SK-N-SH (cell line): ENCODE data around the gene SUV39H2. TPM values are rescaled to one million over a fixed set of nuclear protein-coding genes. Genes with fewer than 3 reads are reported as not detected.

ENCODE experiments used
- CTCF ChIA-PET: fragments of 300-600, 350-600 bp; formaldehyde crosslinking; extraction: SDS; loops from one replicate; lab custom pipeline; 2021; lab: Yijun Ruan, JAX
- POLR2A ChIA-PET: fragments of 350-600 bp; sonication (Branson Sonifier 250); formaldehyde crosslinking; extraction: SDS; loops from one replicate; lab custom pipeline; 2020; ENCODE audit warnings: antibody characterized with exemption, inconsistent platforms; lab: Yijun Ruan, JAX
- DNase-seq: peaks from one replicate; pipeline ENCODE4 v3.0.0; 2012
- H2AFZ ChIP-seq: fragments of 200-600 bp; sonication (generic); 2 replicates; pipeline ENCODE4 v1.8.1; 2016; ENCODE audit warnings: antibody characterized with exemption, mild to moderate bottlenecking, low read depth
- H3F3A ChIP-seq: fragments of 200-600 bp; sonication (generic); replicated peaks from 2 replicates; pipeline ENCODE3; 2016; ENCODE audit warnings: antibody characterized with exemption, mild to moderate bottlenecking; ENCODE audit not compliant: insufficient read depth
- H3K27ac ChIP-seq, 2 experiments: fragments of 200-500 bp in 1 of 2; fragments of 200-600 bp in 1 of 2; sonication (Bioruptor generic) in 1 of 2; sonication (generic), shearing (Covaris generic) in 1 of 2; 2 replicates each; pipeline versions ENCODE4 v1.5.1 to v1.6.1; 2014 to 2016; ENCODE audit warnings: low read depth in 2 of 2, inconsistent platforms in 1 of 2, low read length in 1 of 2, mild to moderate bottlenecking in 1 of 2, mixed read lengths in 1 of 2
- H3K27me3 ChIP-seq: fragments of 200-600 bp; sonication (generic), shearing (Covaris generic); 2 replicates; pipeline ENCODE4 v1.6.1; 2016; ENCODE audit warnings: mixed run types; ENCODE audit not compliant: insufficient read depth
- H3K36me3 ChIP-seq, 2 experiments: fragments of 200-500 bp in 1 of 2; fragments of 200-600 bp in 1 of 2; sonication (Bioruptor generic) in 1 of 2; sonication (generic) in 1 of 2; replicated peaks in 1 of 2; 2 replicates each; pipeline versions ENCODE3 to v1.5.1; 2014 to 2016; ENCODE audit warnings: low read length in 1 of 2, mild to moderate bottlenecking in 1 of 2; ENCODE audit not compliant: insufficient read depth in 2 of 2, control insufficient read depth in 1 of 2
- H3K4me1 ChIP-seq, 2 experiments: fragments of 200-500 bp in 1 of 2; fragments of 200-600 bp in 1 of 2; sonication (Bioruptor generic) in 1 of 2; sonication (generic), shearing (Covaris generic) in 1 of 2; 2 replicates each; pipeline versions ENCODE4 v1.5.1 to v1.6.1; 2014 to 2016; ENCODE audit warnings: low read depth in 1 of 2, low read length in 1 of 2, mixed run types in 1 of 2; ENCODE audit not compliant: insufficient read depth in 2 of 2, control insufficient read depth in 1 of 2
- H3K4me2 ChIP-seq: fragments of 200-600 bp; sonication (generic), shearing (Covaris generic); 2 replicates; pipeline ENCODE4 v1.6.1; 2017; ENCODE audit warnings: mixed run types
- H3K4me3 ChIP-seq, 2 experiments: fragments of 200-500 bp in 1 of 2; fragments of 200-600 bp in 1 of 2; sonication (Bioruptor generic) in 1 of 2; sonication (generic), shearing (Covaris generic) in 1 of 2; 2 replicates each; pipeline versions ENCODE4 v1.5.1 to v1.8.1; 2014 to 2016; ENCODE audit warnings: low read depth in 2 of 2, inconsistent platforms in 1 of 2, low read length in 1 of 2, mild to moderate bottlenecking in 1 of 2, mixed read lengths in 1 of 2, moderate library complexity in 1 of 2
- H3K79me2 ChIP-seq: fragments of 200-600 bp; sonication (generic); 2 replicates; pipeline ENCODE4 v1.8.1; 2017; ENCODE audit warnings: mild to moderate bottlenecking; ENCODE audit not compliant: insufficient read depth
- H3K9ac ChIP-seq: fragments of 200-600 bp; sonication (generic); 2 replicates; pipeline ENCODE4 v1.6.1; 2017; ENCODE audit warnings: mixed run types
- H3K9me2 ChIP-seq: fragments of 200-600 bp; sonication (generic); 2 replicates; pipeline ENCODE4 v1.6.1; 2017; ENCODE audit warnings: mixed run types
- H3K9me3 ChIP-seq: fragments of 200-600 bp; sonication (generic); 2 replicates; pipeline ENCODE4 v1.6.1; 2017; ENCODE audit warnings: mixed run types, mild to moderate bottlenecking, moderate library complexity
- H4K20me1 ChIP-seq: fragments of 200-600 bp; sonication (generic); 2 replicates; pipeline ENCODE4 v1.6.1; 2017; ENCODE audit warnings: mild to moderate bottlenecking, mixed run types; ENCODE audit not compliant: insufficient read depth
- CHD2 ChIP-seq: fragments of 150-350 bp; IDR thresholded peaks from 2 replicates; pipeline ENCODE4 v1.6.1; 2018; ENCODE audit warnings: low read length; ENCODE audit not compliant: partially characterized antibody
- FOXM1 ChIP-seq: IDR thresholded peaks from 2 replicates; pipeline ENCODE4 v1.4.0; 2012; ENCODE audit warnings: low read depth, mild to moderate bottlenecking
- GATA2 ChIP-seq: sonication (generic); formaldehyde crosslinking; IDR thresholded peaks from 2 replicates; pipeline ENCODE4 v1.5.0; 2020; ENCODE audit warnings: mild to moderate bottlenecking, missing genetic modification reagents
- JUND ChIP-seq: IDR thresholded peaks from 2 replicates; pipeline ENCODE4 v1.4.0; 2012
- MEF2A ChIP-seq: IDR thresholded peaks from 2 replicates; pipeline ENCODE4 v1.4.0; 2012; ENCODE audit warnings: low read depth, borderline replicate concordance
- MXI1 ChIP-seq: IDR thresholded peaks from 2 replicates; pipeline ENCODE4 v1.6.1; 2012; ENCODE audit warnings: mild to moderate bottlenecking, low read depth, low read length, improper control_type of control experiment
- POLR2AphosphoS5 ChIP-seq: IDR thresholded peaks from 2 replicates; pipeline ENCODE4 v1.6.1; 2012; ENCODE audit warnings: low read depth, low read length
- RAD21 ChIP-seq: IDR thresholded peaks from 2 replicates; pipeline ENCODE4 v1.6.1; 2012; ENCODE audit warnings: mild to moderate bottlenecking, low read length
- RFX5 ChIP-seq: IDR thresholded peaks from 2 replicates; pipeline ENCODE4 v1.6.1; 2012; ENCODE audit warnings: mild to moderate bottlenecking, improper control_type of control experiment, low read length
- RXRA ChIP-seq: IDR thresholded peaks from 2 replicates; pipeline ENCODE4 v1.4.0; 2012; ENCODE audit warnings: low read depth, mild to moderate bottlenecking, borderline replicate concordance
- SMC3 ChIP-seq: IDR thresholded peaks from 2 replicates; pipeline ENCODE4 v1.6.1; 2012; ENCODE audit warnings: low read depth, low read length, improper control_type of control experiment
- TAF1 ChIP-seq: IDR thresholded peaks from 2 replicates; pipeline ENCODE4 v1.6.1; 2012; ENCODE audit warnings: low read depth, mild to moderate bottlenecking, low read length, moderate library complexity, borderline replicate concordance
- TCF12 ChIP-seq: IDR thresholded peaks from 2 replicates; pipeline ENCODE4 v1.4.0; 2012
- TEAD4 ChIP-seq: IDR thresholded peaks from 2 replicates; pipeline ENCODE4 v1.4.0; 2012; ENCODE audit warnings: mild to moderate bottlenecking, borderline replicate concordance; ENCODE audit not compliant: insufficient read depth
- YY1 ChIP-seq: IDR thresholded peaks from 2 replicates; pipeline ENCODE4 v1.4.0; 2012; ENCODE audit warnings: low read depth, mild to moderate bottlenecking
- WGBS: methylation state at CpG from one replicate; pipeline ENCODE4 v1.1.6; 2017; ENCODE audit warnings: low lambda C conversion rate; 5-methylcytosine and 5-hydroxymethylcytosine counted together
- polyA plus RNA-seq, 3 experiments: library from polyadenylated mRNA; depleted of rRNA; stranded (reverse); fragments of >200 nt; gene quantifications; 2 replicates each; pipeline ENCODE4 v1.2.3, GENCODE V29; 2012
- TF ChIP-seq, protein P1 (sequence below): IDR thresholded peaks from 2 replicates; pipeline ENCODE4 v1.4.0; 2012; ENCODE audit warnings: low read depth, borderline replicate concordance
- TF ChIP-seq, protein P2 (sequence below): IDR thresholded peaks from 2 replicates; pipeline ENCODE4; 2012
- TF ChIP-seq, protein P3 (sequence below): fragments of 150-350 bp; IDR thresholded peaks from 2 replicates; pipeline ENCODE4 v1.6.1; 2016; ENCODE audit warnings: mild to moderate bottlenecking, low read depth, low read length
- TF ChIP-seq, protein P4 (sequence below): IDR thresholded peaks from 2 replicates; pipeline ENCODE4 v1.6.1; 2012; ENCODE audit warnings: mild to moderate bottlenecking, low read depth, low read length, moderate library complexity
- TF ChIP-seq, protein P5 (sequence below): IDR thresholded peaks from 2 replicates; pipeline ENCODE4 v1.4.0; 2012; ENCODE audit warnings: low read depth, borderline replicate concordance

Gene SUV39H2
- polyA plus RNA-seq, 1 of the 3 experiments (the other 2 are of a cell fraction), result 4.6 TPM

DNA sequence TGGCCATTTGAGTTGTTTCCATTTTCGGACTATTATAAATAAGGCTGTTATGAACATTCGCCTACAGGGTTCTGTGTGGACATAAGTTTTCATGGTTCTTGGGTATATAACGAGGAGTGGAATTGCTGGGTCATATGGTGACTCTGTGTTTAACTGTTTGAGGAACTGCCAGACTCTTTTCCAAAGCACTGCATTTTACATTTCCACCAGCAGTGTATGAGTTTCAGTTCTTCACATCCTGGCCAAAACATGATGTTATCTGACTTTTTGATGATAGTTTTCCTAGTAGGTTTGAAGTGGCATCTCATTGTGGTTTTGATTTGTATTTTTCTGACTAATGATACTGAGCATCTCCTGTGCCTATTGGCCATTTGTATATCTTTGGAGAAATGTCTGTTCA, 5.4 kb downstream of the SUV39H2 start:
- H3F3A ChIP-seq, result no peaks in the 10 kb centered on the region
- TF ChIP-seq JUND, result no peak
- no peak for TF ChIP-seq RAD21
- no peak for TF ChIP-seq POLR2AphosphoS5
- TF ChIP-seq, protein P1, sequence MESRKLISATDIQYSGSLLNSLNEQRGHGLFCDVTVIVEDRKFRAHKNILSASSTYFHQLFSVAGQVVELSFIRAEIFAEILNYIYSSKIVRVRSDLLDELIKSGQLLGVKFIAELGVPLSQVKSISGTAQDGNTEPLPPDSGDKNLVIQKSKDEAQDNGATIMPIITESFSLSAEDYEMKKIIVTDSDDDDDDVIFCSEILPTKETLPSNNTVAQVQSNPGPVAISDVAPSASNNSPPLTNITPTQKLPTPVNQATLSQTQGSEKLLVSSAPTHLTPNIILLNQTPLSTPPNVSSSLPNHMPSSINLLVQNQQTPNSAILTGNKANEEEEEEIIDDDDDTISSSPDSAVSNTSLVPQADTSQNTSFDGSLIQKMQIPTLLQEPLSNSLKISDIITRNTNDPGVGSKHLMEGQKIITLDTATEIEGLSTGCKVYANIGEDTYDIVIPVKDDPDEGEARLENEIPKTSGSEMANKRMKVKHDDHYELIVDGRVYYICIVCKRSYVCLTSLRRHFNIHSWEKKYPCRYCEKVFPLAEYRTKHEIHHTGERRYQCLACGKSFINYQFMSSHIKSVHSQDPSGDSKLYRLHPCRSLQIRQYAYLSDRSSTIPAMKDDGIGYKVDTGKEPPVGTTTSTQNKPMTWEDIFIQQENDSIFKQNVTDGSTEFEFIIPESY, result no peak
- TF ChIP-seq, protein P2, sequence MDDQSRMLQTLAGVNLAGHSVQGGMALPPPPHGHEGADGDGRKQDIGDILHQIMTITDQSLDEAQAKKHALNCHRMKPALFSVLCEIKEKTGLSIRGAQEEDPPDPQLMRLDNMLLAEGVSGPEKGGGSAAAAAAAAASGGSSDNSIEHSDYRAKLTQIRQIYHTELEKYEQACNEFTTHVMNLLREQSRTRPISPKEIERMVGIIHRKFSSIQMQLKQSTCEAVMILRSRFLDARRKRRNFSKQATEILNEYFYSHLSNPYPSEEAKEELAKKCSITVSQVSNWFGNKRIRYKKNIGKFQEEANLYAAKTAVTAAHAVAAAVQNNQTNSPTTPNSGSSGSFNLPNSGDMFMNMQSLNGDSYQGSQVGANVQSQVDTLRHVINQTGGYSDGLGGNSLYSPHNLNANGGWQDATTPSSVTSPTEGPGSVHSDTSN, result no peak
- TF ChIP-seq RFX5, result no peak
- TF ChIP-seq, protein P3, sequence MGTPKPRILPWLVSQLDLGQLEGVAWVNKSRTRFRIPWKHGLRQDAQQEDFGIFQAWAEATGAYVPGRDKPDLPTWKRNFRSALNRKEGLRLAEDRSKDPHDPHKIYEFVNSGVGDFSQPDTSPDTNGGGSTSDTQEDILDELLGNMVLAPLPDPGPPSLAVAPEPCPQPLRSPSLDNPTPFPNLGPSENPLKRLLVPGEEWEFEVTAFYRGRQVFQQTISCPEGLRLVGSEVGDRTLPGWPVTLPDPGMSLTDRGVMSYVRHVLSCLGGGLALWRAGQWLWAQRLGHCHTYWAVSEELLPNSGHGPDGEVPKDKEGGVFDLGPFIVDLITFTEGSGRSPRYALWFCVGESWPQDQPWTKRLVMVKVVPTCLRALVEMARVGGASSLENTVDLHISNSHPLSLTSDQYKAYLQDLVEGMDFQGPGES, result no peak
- TF ChIP-seq GATA2 (CRISPR knock-in tag), result no peak
- TF ChIP-seq RXRA, result no peak
- TF ChIP-seq SMC3, result no peak
- TF ChIP-seq MEF2A, result no peak
- TF ChIP-seq TAF1, result no peak
- no peak for TF ChIP-seq FOXM1
- TF ChIP-seq, protein P4, sequence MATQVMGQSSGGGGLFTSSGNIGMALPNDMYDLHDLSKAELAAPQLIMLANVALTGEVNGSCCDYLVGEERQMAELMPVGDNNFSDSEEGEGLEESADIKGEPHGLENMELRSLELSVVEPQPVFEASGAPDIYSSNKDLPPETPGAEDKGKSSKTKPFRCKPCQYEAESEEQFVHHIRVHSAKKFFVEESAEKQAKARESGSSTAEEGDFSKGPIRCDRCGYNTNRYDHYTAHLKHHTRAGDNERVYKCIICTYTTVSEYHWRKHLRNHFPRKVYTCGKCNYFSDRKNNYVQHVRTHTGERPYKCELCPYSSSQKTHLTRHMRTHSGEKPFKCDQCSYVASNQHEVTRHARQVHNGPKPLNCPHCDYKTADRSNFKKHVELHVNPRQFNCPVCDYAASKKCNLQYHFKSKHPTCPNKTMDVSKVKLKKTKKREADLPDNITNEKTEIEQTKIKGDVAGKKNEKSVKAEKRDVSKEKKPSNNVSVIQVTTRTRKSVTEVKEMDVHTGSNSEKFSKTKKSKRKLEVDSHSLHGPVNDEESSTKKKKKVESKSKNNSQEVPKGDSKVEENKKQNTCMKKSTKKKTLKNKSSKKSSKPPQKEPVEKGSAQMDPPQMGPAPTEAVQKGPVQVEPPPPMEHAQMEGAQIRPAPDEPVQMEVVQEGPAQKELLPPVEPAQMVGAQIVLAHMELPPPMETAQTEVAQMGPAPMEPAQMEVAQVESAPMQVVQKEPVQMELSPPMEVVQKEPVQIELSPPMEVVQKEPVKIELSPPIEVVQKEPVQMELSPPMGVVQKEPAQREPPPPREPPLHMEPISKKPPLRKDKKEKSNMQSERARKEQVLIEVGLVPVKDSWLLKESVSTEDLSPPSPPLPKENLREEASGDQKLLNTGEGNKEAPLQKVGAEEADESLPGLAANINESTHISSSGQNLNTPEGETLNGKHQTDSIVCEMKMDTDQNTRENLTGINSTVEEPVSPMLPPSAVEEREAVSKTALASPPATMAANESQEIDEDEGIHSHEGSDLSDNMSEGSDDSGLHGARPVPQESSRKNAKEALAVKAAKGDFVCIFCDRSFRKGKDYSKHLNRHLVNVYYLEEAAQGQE, result no peak
- TF ChIP-seq YY1, result no peak
- no peak for TF ChIP-seq TEAD4
- TF ChIP-seq MXI1, result no peak
- no peak for TF ChIP-seq CHD2
- TF ChIP-seq TCF12, result no peak
- TF ChIP-seq, protein P5, sequence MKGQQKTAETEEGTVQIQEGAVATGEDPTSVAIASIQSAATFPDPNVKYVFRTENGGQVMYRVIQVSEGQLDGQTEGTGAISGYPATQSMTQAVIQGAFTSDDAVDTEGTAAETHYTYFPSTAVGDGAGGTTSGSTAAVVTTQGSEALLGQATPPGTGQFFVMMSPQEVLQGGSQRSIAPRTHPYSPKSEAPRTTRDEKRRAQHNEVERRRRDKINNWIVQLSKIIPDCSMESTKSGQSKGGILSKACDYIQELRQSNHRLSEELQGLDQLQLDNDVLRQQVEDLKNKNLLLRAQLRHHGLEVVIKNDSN, result no peak
- TF ChIP-seq, all 33 proteins: peak for 0
- no peak overlapping the region for H3K4me2 ChIP-seq
- peaks cover 5% of the 10 kb centered on the region; the same call in 1 of the 2 replicates for H4K20me1 ChIP-seq
- 95% methylated on average over 3 of the region's 3 CpGs for WGBS
- no peak overlapping the region for H3K27ac ChIP-seq
- peaks cover 10 to 30% of the 10 kb centered on the region in 2 experiments for H3K36me3 ChIP-seq
- POLR2A ChIA-PET, result no interaction called here
- H2AFZ ChIP-seq, result no peak overlapping the region
- H3K9me2 ChIP-seq, result no peaks in the 10 kb centered on the region
- no peaks in the 10 kb centered on the region for H3K27me3 ChIP-seq
- no peak for DNase-seq
- H3K9ac ChIP-seq, result no peak overlapping the region
- H3K79me2 ChIP-seq, result peaks cover 98% of the 10 kb centered on the region
- CTCF ChIA-PET, result interaction anchor here (1.8 kb wide), 1 partner anchor 21 kb away, joined by 4 read pairs; no protein-coding TSS in a partner anchor
- H3K4me3 ChIP-seq, result no peak overlapping the region
- peaks cover 6 to 7% of the 10 kb centered on the region in 2 experiments; a peak in 2 of 4 replicates for H3K4me1 ChIP-seq
- H3K9me3 ChIP-seq, result no peaks in the 10 kb centered on the region
